SK-N-SH (cell line): Measurements from ENCODE around the gene PPP1R10. TPM values are rescaled to one million over a fixed set of nuclear protein-coding genes. Genes with fewer than 3 reads are reported as not detected.

Experiments used
- CTCF ChIA-PET: fragments of 300-600, 350-600 bp; formaldehyde crosslinking; extraction: SDS; loops from one replicate; lab custom pipeline; 2021; lab: Yijun Ruan, JAX
- POLR2A ChIA-PET: fragments of 350-600 bp; sonication (Branson Sonifier 250); formaldehyde crosslinking; extraction: SDS; loops from one replicate; lab custom pipeline; 2020; ENCODE audit warnings: antibody characterized with exemption, inconsistent platforms; lab: Yijun Ruan, JAX
- DNase-seq: peaks from one replicate; pipeline ENCODE4 v3.0.0; 2012
- H2AFZ ChIP-seq: fragments of 200-600 bp; sonication (generic); 2 replicates; pipeline ENCODE4 v1.8.1; 2016; ENCODE audit warnings: antibody characterized with exemption, mild to moderate bottlenecking, low read depth
- H3F3A ChIP-seq: fragments of 200-600 bp; sonication (generic); replicated peaks from 2 replicates; pipeline ENCODE3; 2016; ENCODE audit warnings: antibody characterized with exemption, mild to moderate bottlenecking; ENCODE audit not compliant: insufficient read depth
- H3K27ac ChIP-seq, 2 experiments: fragments of 200-500 bp in 1 of 2; fragments of 200-600 bp in 1 of 2; sonication (Bioruptor generic) in 1 of 2; sonication (generic), shearing (Covaris generic) in 1 of 2; 2 replicates each; pipeline versions ENCODE4 v1.5.1 to v1.6.1; 2014 to 2016; ENCODE audit warnings: low read depth in 2 of 2, inconsistent platforms in 1 of 2, low read length in 1 of 2, mild to moderate bottlenecking in 1 of 2, mixed read lengths in 1 of 2
- H3K27me3 ChIP-seq: fragments of 200-600 bp; sonication (generic), shearing (Covaris generic); 2 replicates; pipeline ENCODE4 v1.6.1; 2016; ENCODE audit warnings: mixed run types; ENCODE audit not compliant: insufficient read depth
- H3K36me3 ChIP-seq, 2 experiments: fragments of 200-500 bp in 1 of 2; fragments of 200-600 bp in 1 of 2; sonication (Bioruptor generic) in 1 of 2; sonication (generic) in 1 of 2; replicated peaks in 1 of 2; 2 replicates each; pipeline versions ENCODE3 to v1.5.1; 2014 to 2016; ENCODE audit warnings: low read length in 1 of 2, mild to moderate bottlenecking in 1 of 2; ENCODE audit not compliant: insufficient read depth in 2 of 2, control insufficient read depth in 1 of 2
- H3K4me1 ChIP-seq, 2 experiments: fragments of 200-500 bp in 1 of 2; fragments of 200-600 bp in 1 of 2; sonication (Bioruptor generic) in 1 of 2; sonication (generic), shearing (Covaris generic) in 1 of 2; 2 replicates each; pipeline versions ENCODE4 v1.5.1 to v1.6.1; 2014 to 2016; ENCODE audit warnings: low read depth in 1 of 2, low read length in 1 of 2, mixed run types in 1 of 2; ENCODE audit not compliant: insufficient read depth in 2 of 2, control insufficient read depth in 1 of 2
- H3K4me2 ChIP-seq: fragments of 200-600 bp; sonication (generic), shearing (Covaris generic); 2 replicates; pipeline ENCODE4 v1.6.1; 2017; ENCODE audit warnings: mixed run types
- H3K4me3 ChIP-seq, 2 experiments: fragments of 200-500 bp in 1 of 2; fragments of 200-600 bp in 1 of 2; sonication (Bioruptor generic) in 1 of 2; sonication (generic), shearing (Covaris generic) in 1 of 2; 2 replicates each; pipeline versions ENCODE4 v1.5.1 to v1.8.1; 2014 to 2016; ENCODE audit warnings: low read depth in 2 of 2, inconsistent platforms in 1 of 2, low read length in 1 of 2, mild to moderate bottlenecking in 1 of 2, mixed read lengths in 1 of 2, moderate library complexity in 1 of 2
- H3K79me2 ChIP-seq: fragments of 200-600 bp; sonication (generic); 2 replicates; pipeline ENCODE4 v1.8.1; 2017; ENCODE audit warnings: mild to moderate bottlenecking; ENCODE audit not compliant: insufficient read depth
- H3K9ac ChIP-seq: fragments of 200-600 bp; sonication (generic); 2 replicates; pipeline ENCODE4 v1.6.1; 2017; ENCODE audit warnings: mixed run types
- H3K9me2 ChIP-seq: fragments of 200-600 bp; sonication (generic); 2 replicates; pipeline ENCODE4 v1.6.1; 2017; ENCODE audit warnings: mixed run types
- H3K9me3 ChIP-seq: fragments of 200-600 bp; sonication (generic); 2 replicates; pipeline ENCODE4 v1.6.1; 2017; ENCODE audit warnings: mixed run types, mild to moderate bottlenecking, moderate library complexity
- H4K20me1 ChIP-seq: fragments of 200-600 bp; sonication (generic); 2 replicates; pipeline ENCODE4 v1.6.1; 2017; ENCODE audit warnings: mild to moderate bottlenecking, mixed run types; ENCODE audit not compliant: insufficient read depth
- CHD2 ChIP-seq: fragments of 150-350 bp; IDR thresholded peaks from 2 replicates; pipeline ENCODE4 v1.6.1; 2018; ENCODE audit warnings: low read length; ENCODE audit not compliant: partially characterized antibody
- ELF1 ChIP-seq: IDR thresholded peaks from 2 replicates; pipeline ENCODE4 v1.4.0; 2012
- FOXJ3 ChIP-seq: sonication (generic); formaldehyde crosslinking; IDR thresholded peaks from 2 replicates; pipeline ENCODE4 v1.5.1; 2020; ENCODE audit warnings: mild to moderate bottlenecking, missing genetic modification reagents
- FOXM1 ChIP-seq: IDR thresholded peaks from 2 replicates; pipeline ENCODE4 v1.4.0; 2012; ENCODE audit warnings: low read depth, mild to moderate bottlenecking
- MEF2A ChIP-seq: IDR thresholded peaks from 2 replicates; pipeline ENCODE4 v1.4.0; 2012; ENCODE audit warnings: low read depth, borderline replicate concordance
- NFIC ChIP-seq: IDR thresholded peaks from 2 replicates; pipeline ENCODE4 v1.4.0; 2012; ENCODE audit warnings: borderline replicate concordance
- PBX3 ChIP-seq: IDR thresholded peaks from 2 replicates; pipeline ENCODE4; 2012
- POLR2AphosphoS5 ChIP-seq: IDR thresholded peaks from 2 replicates; pipeline ENCODE4 v1.6.1; 2012; ENCODE audit warnings: low read depth, low read length
- RAD21 ChIP-seq: IDR thresholded peaks from 2 replicates; pipeline ENCODE4 v1.6.1; 2012; ENCODE audit warnings: mild to moderate bottlenecking, low read length
- RCOR1 ChIP-seq: fragments of 150-350 bp; IDR thresholded peaks from 2 replicates; pipeline ENCODE4 v1.6.1; 2017; ENCODE audit warnings: antibody characterized with exemption, low read length
- RFX5 ChIP-seq: IDR thresholded peaks from 2 replicates; pipeline ENCODE4 v1.6.1; 2012; ENCODE audit warnings: mild to moderate bottlenecking, improper control_type of control experiment, low read length
- RXRA ChIP-seq: IDR thresholded peaks from 2 replicates; pipeline ENCODE4 v1.4.0; 2012; ENCODE audit warnings: low read depth, mild to moderate bottlenecking, borderline replicate concordance
- SIN3A ChIP-seq: IDR thresholded peaks from 2 replicates; pipeline ENCODE4 v1.6.1; 2012; ENCODE audit warnings: low read depth, mild to moderate bottlenecking, low read length, moderate library complexity, borderline replicate concordance
- SMC3 ChIP-seq: IDR thresholded peaks from 2 replicates; pipeline ENCODE4 v1.6.1; 2012; ENCODE audit warnings: low read depth, low read length, improper control_type of control experiment
- TAF1 ChIP-seq: IDR thresholded peaks from 2 replicates; pipeline ENCODE4 v1.6.1; 2012; ENCODE audit warnings: low read depth, mild to moderate bottlenecking, low read length, moderate library complexity, borderline replicate concordance
- TEAD4 ChIP-seq: IDR thresholded peaks from 2 replicates; pipeline ENCODE4 v1.4.0; 2012; ENCODE audit warnings: mild to moderate bottlenecking, borderline replicate concordance; ENCODE audit not compliant: insufficient read depth
- WGBS: methylation state at CpG from one replicate; pipeline ENCODE4 v1.1.6; 2017; ENCODE audit warnings: low lambda C conversion rate; 5-methylcytosine and 5-hydroxymethylcytosine counted together
- polyA plus RNA-seq, 3 experiments: library from polyadenylated mRNA; depleted of rRNA; stranded (reverse); fragments of >200 nt; gene quantifications; 2 replicates each; pipeline ENCODE4 v1.2.3, GENCODE V29; 2012
- TF ChIP-seq, protein P1 (sequence below): fragments of 200-600 bp; sonication (generic); IDR thresholded peaks from 2 replicates; pipeline ENCODE4 v1.6.1; 2017; ENCODE audit warnings: antibody characterized with exemption, mild to moderate bottlenecking, moderate library complexity
- TF ChIP-seq, protein P2 (sequence below): IDR thresholded peaks from 2 replicates; pipeline ENCODE4 v1.6.1; 2012; ENCODE audit warnings: mild to moderate bottlenecking, low read depth, low read length, moderate library complexity
- TF ChIP-seq, protein P3 (sequence below): fragments of 150-350 bp; IDR thresholded peaks from 2 replicates; pipeline ENCODE4 v1.6.1; 2016; ENCODE audit warnings: mild to moderate bottlenecking, low read depth, low read length

The PPP1R10 gene
- polyA plus RNA-seq, 1 of the 3 experiments (the other 2 are of a cell fraction) = 16.8 TPM

- TF ChIP-seq FOXM1 (no peak), NFIC (no peak), PBX3 (no peak), MEF2A (no peak), SMC3 (no peak), RAD21 (no peak)
- TF ChIP-seq, all 33 proteins: peak for 0
- H3K36me3 ChIP-seq = peaks cover 17 to 31% of the 10 kb centered on the region in 2 experiments
- CTCF ChIA-PET = interaction anchor here (1.0 kb wide), 1 partner anchor 91 kb away, joined by 3 read pairs; no protein-coding TSS in a partner anchor
- peaks cover 65% of the 10 kb centered on the region for H3K79me2 ChIP-seq
- peaks cover 41% of the 10 kb centered on the region for H4K20me1 ChIP-seq
- no peaks in the 10 kb centered on the region for H3K9me2 ChIP-seq
- WGBS = 71% methylated on average over 4 of the region's 4 CpGs
- no peaks in the 10 kb centered on the region for H3K9me3 ChIP-seq
- no peaks in the 10 kb centered on the region for H3F3A ChIP-seq
- H3K4me1 ChIP-seq = peaks cover 12 to 21% of the 10 kb centered on the region in 2 experiments; a peak in 3 of 4 replicates
- H3K4me3 ChIP-seq = 0 out of 4 replicates have a peak overlapping the region, but pooled peaks of 1 of the 2 experiments have one; percentile 81
- H3K27me3 ChIP-seq = no peaks in the 10 kb centered on the region
- POLR2A ChIA-PET = interaction anchor here (1.2 kb wide), 1 partner anchor 37 kb away, joined by 3 read pairs; no protein-coding TSS in a partner anchor
- peak overlapping the region; percentile 95; the same call in 1 of the 2 replicates for H3K9ac ChIP-seq
- peak overlapping the region; percentile 97 for H3K4me2 ChIP-seq
- no peak overlapping the region for H3K27ac ChIP-seq
- no peak for DNase-seq
- no peak overlapping the region for H2AFZ ChIP-seq
Observed at GRCh38 chr6:30573113-30573512, 43.9 kb downstream of the PPP1R10 start.

DNA sequence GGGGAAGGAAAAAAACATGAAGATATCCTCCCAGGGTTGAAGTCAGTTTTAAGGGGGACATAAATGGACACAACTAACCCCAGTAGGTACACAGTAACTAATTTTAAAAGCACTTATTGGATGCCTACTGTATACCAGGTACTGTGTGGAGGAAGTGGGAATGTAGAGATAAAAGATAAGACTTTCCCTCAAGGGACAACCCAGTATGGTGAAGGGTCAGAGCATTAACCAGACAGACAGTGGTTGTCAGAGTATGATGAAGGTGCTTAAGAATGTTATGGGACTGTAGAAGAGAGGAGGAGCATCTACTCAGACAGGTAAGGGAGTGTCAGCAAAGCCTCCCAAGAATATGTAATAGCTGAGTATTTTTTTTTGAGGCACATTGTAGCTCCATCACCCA lies 44.9 kb downstream of the PPP1R10 start:
- ChIA-PET CTCF (no interaction called here), POLR2A (no interaction called here)
- peak overlapping the region; percentile 61 to 81 for H3K4me3 ChIP-seq
- H3K9ac ChIP-seq = peak overlapping the region; percentile 95
- H3K4me1 ChIP-seq = peaks cover 12 to 21% of the 10 kb centered on the region in 2 experiments; a peak in 3 of 4 replicates
- no peaks in the 10 kb centered on the region for H3F3A ChIP-seq
- no peaks in the 10 kb centered on the region for H3K27me3 ChIP-seq
- peaks cover 7 to 24% of the 10 kb centered on the region in 2 experiments for H3K36me3 ChIP-seq
- no peak overlapping the region for H2AFZ ChIP-seq
- no peaks in the 10 kb centered on the region for H3K9me3 ChIP-seq
- H3K27ac ChIP-seq = peak overlapping the region; percentile 95 to 97; a peak in 3 of 4 replicates
- no peaks in the 10 kb centered on the region for H3K9me2 ChIP-seq
- TF ChIP-seq, protein P1, sequence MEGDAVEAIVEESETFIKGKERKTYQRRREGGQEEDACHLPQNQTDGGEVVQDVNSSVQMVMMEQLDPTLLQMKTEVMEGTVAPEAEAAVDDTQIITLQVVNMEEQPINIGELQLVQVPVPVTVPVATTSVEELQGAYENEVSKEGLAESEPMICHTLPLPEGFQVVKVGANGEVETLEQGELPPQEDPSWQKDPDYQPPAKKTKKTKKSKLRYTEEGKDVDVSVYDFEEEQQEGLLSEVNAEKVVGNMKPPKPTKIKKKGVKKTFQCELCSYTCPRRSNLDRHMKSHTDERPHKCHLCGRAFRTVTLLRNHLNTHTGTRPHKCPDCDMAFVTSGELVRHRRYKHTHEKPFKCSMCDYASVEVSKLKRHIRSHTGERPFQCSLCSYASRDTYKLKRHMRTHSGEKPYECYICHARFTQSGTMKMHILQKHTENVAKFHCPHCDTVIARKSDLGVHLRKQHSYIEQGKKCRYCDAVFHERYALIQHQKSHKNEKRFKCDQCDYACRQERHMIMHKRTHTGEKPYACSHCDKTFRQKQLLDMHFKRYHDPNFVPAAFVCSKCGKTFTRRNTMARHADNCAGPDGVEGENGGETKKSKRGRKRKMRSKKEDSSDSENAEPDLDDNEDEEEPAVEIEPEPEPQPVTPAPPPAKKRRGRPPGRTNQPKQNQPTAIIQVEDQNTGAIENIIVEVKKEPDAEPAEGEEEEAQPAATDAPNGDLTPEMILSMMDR = no peak
- TF ChIP-seq TAF1 = no peak
- TF ChIP-seq POLR2AphosphoS5 = no peak
- no peak for TF ChIP-seq RXRA
- TF ChIP-seq MEF2A = no peak
- TF ChIP-seq CHD2 = no peak
- TF ChIP-seq PBX3 = no peak
- TF ChIP-seq RFX5 = no peak
- TF ChIP-seq, protein P2, sequence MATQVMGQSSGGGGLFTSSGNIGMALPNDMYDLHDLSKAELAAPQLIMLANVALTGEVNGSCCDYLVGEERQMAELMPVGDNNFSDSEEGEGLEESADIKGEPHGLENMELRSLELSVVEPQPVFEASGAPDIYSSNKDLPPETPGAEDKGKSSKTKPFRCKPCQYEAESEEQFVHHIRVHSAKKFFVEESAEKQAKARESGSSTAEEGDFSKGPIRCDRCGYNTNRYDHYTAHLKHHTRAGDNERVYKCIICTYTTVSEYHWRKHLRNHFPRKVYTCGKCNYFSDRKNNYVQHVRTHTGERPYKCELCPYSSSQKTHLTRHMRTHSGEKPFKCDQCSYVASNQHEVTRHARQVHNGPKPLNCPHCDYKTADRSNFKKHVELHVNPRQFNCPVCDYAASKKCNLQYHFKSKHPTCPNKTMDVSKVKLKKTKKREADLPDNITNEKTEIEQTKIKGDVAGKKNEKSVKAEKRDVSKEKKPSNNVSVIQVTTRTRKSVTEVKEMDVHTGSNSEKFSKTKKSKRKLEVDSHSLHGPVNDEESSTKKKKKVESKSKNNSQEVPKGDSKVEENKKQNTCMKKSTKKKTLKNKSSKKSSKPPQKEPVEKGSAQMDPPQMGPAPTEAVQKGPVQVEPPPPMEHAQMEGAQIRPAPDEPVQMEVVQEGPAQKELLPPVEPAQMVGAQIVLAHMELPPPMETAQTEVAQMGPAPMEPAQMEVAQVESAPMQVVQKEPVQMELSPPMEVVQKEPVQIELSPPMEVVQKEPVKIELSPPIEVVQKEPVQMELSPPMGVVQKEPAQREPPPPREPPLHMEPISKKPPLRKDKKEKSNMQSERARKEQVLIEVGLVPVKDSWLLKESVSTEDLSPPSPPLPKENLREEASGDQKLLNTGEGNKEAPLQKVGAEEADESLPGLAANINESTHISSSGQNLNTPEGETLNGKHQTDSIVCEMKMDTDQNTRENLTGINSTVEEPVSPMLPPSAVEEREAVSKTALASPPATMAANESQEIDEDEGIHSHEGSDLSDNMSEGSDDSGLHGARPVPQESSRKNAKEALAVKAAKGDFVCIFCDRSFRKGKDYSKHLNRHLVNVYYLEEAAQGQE = no peak
- TF ChIP-seq SMC3 = no peak
- TF ChIP-seq ELF1 = no peak
- no peak for TF ChIP-seq FOXJ3 (CRISPR knock-in tag)
- no peak for TF ChIP-seq SIN3A
- no peak for TF ChIP-seq RCOR1
- TF ChIP-seq, protein P3, sequence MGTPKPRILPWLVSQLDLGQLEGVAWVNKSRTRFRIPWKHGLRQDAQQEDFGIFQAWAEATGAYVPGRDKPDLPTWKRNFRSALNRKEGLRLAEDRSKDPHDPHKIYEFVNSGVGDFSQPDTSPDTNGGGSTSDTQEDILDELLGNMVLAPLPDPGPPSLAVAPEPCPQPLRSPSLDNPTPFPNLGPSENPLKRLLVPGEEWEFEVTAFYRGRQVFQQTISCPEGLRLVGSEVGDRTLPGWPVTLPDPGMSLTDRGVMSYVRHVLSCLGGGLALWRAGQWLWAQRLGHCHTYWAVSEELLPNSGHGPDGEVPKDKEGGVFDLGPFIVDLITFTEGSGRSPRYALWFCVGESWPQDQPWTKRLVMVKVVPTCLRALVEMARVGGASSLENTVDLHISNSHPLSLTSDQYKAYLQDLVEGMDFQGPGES = no peak
- TF ChIP-seq TEAD4 = no peak
- H4K20me1 ChIP-seq = peaks cover 41% of the 10 kb centered on the region
- no peak for DNase-seq
- H3K79me2 ChIP-seq = peaks cover 59% of the 10 kb centered on the region
- H3K4me2 ChIP-seq = peak overlapping the region; percentile 97
